T-helper 17 cell (primary cell): Measurements from ENCODE around the gene ADGRA3. TPM values are rescaled to one million over a fixed set of nuclear protein-coding genes. Genes with fewer than 3 reads are reported as not detected.

Experiments used
- ATAC-seq: fragments of 150-1000 bp; cut with Tn5 transposase; 2 replicates; pipeline ENCODE4 v1.10.0; 2021; ENCODE audit warnings: mild to moderate bottlenecking, moderate library complexity
- DNase-seq, 3 donors: peaks; one replicate each; pipeline versions ENCODE4 v3.0.0 to v3.0.0-alpha.2; 2020 to 2021
- H3K9me3 ChIP-seq: one replicate; pipeline ENCODE4 v1.7.0; 2013; ENCODE audit warnings: low read length, mild to moderate bottlenecking; ENCODE audit not compliant: control insufficient read depth, poor library complexity, severe bottlenecking
- H3K27ac Mint-ChIP-seq: one replicate; pipeline ENCODE4 v1.8.0; 2022; ENCODE audit warnings: mild to moderate bottlenecking, moderate library complexity, mixed read lengths
- H3K27me3 Mint-ChIP-seq: one replicate; pipeline ENCODE4 v1.8.0; 2022; ENCODE audit warnings: mixed read lengths
- H3K36me3 Mint-ChIP-seq: one replicate; pipeline ENCODE4 v1.8.0; 2022; ENCODE audit warnings: low read depth, mixed read lengths
- H3K4me1 Mint-ChIP-seq: one replicate; pipeline ENCODE4 v1.8.0; 2022; ENCODE audit warnings: mild to moderate bottlenecking, mixed read lengths
- H3K4me3 Mint-ChIP-seq: one replicate; pipeline ENCODE4 v1.8.0; 2022; ENCODE audit warnings: mild to moderate bottlenecking, moderate library complexity, mixed read lengths
- total RNA-seq, 4 donors: library from RNA in 2 of 4; stranded (reverse) in 2 of 4; gene quantifications; one replicate each; pipeline ENCODE4 v1.2.3 and lab custom pipeline; 2022 to 2026

Gene ADGRA3
- total RNA-seq, 2 donors from 2014 or later = 0.16 to 0.35 TPM

GRCh38 chr4:22466581-22466980 lies 49.3 kb downstream of the ADGRA3 start:
- H3K9me3 ChIP-seq = no peaks in the 10 kb centered on the region
- H3K4me1 Mint-ChIP-seq = no peaks in the 10 kb centered on the region
- no peak overlapping the region for H3K27ac Mint-ChIP-seq
- H3K36me3 Mint-ChIP-seq = no peaks in the 10 kb centered on the region
- ATAC-seq = no peak
- H3K4me3 Mint-ChIP-seq = no peak overlapping the region
- no peak for DNase-seq
- no peaks in the 10 kb centered on the region for H3K27me3 Mint-ChIP-seq

- no peaks in the 10 kb centered on the region for H3K9me3 ChIP-seq
- Mint-ChIP-seq H3K4me3 (no peak overlapping the region), H3K27me3 (no peaks in the 10 kb centered on the region), H3K27ac (no peak overlapping the region), H3K4me1 (no peaks in the 10 kb centered on the region), H3K36me3 (no peaks in the 10 kb centered on the region)
- DNase-seq (no peak), ATAC-seq (no peak)
These were observed 49.9 kb downstream of the ADGRA3 start for GRCh38 chr4:22465996-22466395.

DNA sequence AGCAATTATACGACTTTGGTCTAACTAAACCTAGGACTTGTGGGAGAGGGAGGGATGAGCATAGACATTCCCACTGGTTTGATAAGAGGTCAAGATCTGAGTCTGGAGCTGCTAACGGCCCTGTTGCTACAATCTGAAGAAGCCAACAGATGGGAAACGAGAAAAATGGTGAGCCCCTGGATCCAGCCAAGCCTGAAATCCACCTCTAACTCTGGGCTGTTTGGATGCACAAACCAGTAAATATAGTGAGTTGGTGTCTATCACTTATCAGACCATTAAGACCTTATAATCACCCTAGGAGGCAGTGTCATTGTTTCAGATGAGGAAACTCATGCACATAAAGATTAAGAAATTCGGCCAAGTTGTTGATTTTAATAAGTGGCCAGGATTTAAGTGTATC lies 50.5 kb downstream of the ADGRA3 start:
- Mint-ChIP-seq H3K27ac (no peak overlapping the region), H3K4me1 (no peaks in the 10 kb centered on the region), H3K27me3 (no peaks in the 10 kb centered on the region), H3K36me3 (no peaks in the 10 kb centered on the region), H3K4me3 (no peak overlapping the region)
- no peaks in the 10 kb centered on the region for H3K9me3 ChIP-seq
- DNase-seq = no peak
- ATAC-seq = no peak

GRCh38 chr4:22463179-22463578 lies 52.7 kb downstream of the ADGRA3 start:
- Mint-ChIP-seq H3K27me3 (no peaks in the 10 kb centered on the region), H3K36me3 (no peaks in the 10 kb centered on the region), H3K4me1 (no peaks in the 10 kb centered on the region), H3K4me3 (no peak overlapping the region), H3K27ac (no peak overlapping the region)
- ATAC-seq (no peak), DNase-seq (no peak)
- no peaks in the 10 kb centered on the region for H3K9me3 ChIP-seq

DNA sequence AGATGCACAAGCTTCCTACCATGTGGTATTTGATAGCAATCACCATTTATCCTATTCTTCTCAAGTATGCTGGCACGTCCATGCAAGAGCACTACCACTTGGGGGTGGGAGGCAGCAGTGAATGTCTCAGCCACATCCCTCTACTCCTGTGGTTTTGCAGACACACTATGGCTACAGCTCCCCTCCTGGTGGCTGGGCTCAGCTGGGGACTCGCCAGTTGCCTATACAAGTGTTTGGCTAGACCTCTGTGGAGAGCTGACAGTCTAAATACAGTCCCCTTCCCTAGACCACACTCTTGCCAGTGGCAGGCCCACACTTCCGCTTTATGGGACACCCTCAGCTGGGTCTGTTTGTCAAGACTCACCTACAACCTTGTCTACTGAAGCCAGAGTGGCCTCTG lies 53.2 kb downstream of the ADGRA3 start:
- no peak for ATAC-seq
- H3K4me1 Mint-ChIP-seq = no peaks in the 10 kb centered on the region
- no peak overlapping the region for H3K4me3 Mint-ChIP-seq
- DNase-seq = no peak
- no peaks in the 10 kb centered on the region for H3K27me3 Mint-ChIP-seq
- H3K36me3 Mint-ChIP-seq = no peaks in the 10 kb centered on the region
- H3K9me3 ChIP-seq = no peaks in the 10 kb centered on the region
- H3K27ac Mint-ChIP-seq = no peak overlapping the region

GRCh38 chr4:22460266-22460665 lies 55.6 kb downstream of the ADGRA3 start:
- H3K4me1 Mint-ChIP-seq = no peaks in the 10 kb centered on the region
- H3K4me3 Mint-ChIP-seq = no peak overlapping the region
- no peaks in the 10 kb centered on the region for H3K27me3 Mint-ChIP-seq
- no peaks in the 10 kb centered on the region for H3K9me3 ChIP-seq
- ATAC-seq = no peak
- DNase-seq = no peak
- H3K27ac Mint-ChIP-seq = no peak overlapping the region
- H3K36me3 Mint-ChIP-seq = no peaks in the 10 kb centered on the region

- no peak for ATAC-seq
- no peak for DNase-seq
- Mint-ChIP-seq H3K4me1 (no peaks in the 10 kb centered on the region), H3K27me3 (no peaks in the 10 kb centered on the region), H3K4me3 (no peak overlapping the region), H3K36me3 (no peaks in the 10 kb centered on the region), H3K27ac (no peak overlapping the region)
- H3K9me3 ChIP-seq = no peaks in the 10 kb centered on the region
These were observed 57.8 kb downstream of the ADGRA3 start for GRCh38 chr4:22458098-22458497.

GRCh38 chr4:22457348-22457747 lies 58.5 kb downstream of the ADGRA3 start:
- Mint-ChIP-seq H3K36me3 (no peaks in the 10 kb centered on the region), H3K4me3 (no peak overlapping the region), H3K4me1 (no peaks in the 10 kb centered on the region), H3K27ac (no peak overlapping the region), H3K27me3 (no peaks in the 10 kb centered on the region)
- DNase-seq (no peak), ATAC-seq (no peak)
- H3K9me3 ChIP-seq = no peaks in the 10 kb centered on the region

DNA sequence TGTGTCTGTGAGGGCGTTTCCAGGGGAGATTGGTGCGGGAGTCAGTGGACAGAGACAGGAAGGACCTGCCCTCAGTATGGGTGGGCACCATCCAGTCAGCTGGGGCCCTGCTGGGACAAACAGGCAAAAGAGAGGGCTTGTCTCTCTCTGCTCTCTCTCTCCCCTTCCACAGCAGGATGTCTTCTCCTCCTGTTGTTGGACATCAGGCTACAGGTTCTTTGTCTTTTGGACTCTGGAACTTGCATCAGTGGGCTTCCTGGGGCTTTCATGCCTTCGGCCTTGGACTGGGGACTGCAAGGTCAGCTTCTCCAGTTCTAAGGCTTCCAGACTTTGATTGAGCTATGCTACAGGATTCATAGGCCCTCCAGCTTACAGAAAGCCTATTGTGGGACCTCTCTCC lies 59.6 kb downstream of the ADGRA3 start:
- ATAC-seq (no peak), DNase-seq (no peak)
- no peaks in the 10 kb centered on the region for H3K36me3 Mint-ChIP-seq
- no peaks in the 10 kb centered on the region for H3K9me3 ChIP-seq
- no peak overlapping the region for H3K27ac Mint-ChIP-seq
- H3K4me3 Mint-ChIP-seq = no peak overlapping the region
- no peaks in the 10 kb centered on the region for H3K4me1 Mint-ChIP-seq
- H3K27me3 Mint-ChIP-seq = no peaks in the 10 kb centered on the region

DNA sequence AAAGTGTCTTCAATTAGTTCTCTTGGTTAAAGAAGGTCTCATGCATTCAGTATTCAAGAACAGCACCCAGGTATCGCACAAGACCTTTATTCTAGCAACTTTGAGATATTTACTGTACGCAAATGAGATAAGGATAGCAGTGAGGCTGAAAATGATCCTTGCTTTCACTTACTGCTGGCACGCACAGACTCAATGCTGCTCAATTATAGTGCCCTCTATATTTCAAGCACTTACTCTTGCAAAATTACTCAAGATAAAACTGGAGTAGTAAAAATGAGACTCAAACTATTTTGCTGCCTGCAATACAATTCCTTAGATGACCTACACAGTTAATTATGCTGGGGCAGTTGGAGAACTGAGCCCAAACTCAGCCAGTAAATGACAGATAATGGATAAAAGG lies 60.9 kb downstream of the ADGRA3 start:
- H3K4me3 Mint-ChIP-seq = no peak overlapping the region
- H3K27ac Mint-ChIP-seq = no peak overlapping the region
- H3K9me3 ChIP-seq = no peaks in the 10 kb centered on the region
- H3K36me3 Mint-ChIP-seq = no peaks in the 10 kb centered on the region
- no peaks in the 10 kb centered on the region for H3K4me1 Mint-ChIP-seq
- ATAC-seq = no peak
- no peaks in the 10 kb centered on the region for H3K27me3 Mint-ChIP-seq
- DNase-seq = no peak

GRCh38 chr4:22454216-22454838 lies 61.5 kb downstream of the ADGRA3 start:
- no peaks in the 10 kb centered on the region for H3K9me3 ChIP-seq
- no peaks in the 10 kb centered on the region for H3K27me3 Mint-ChIP-seq
- H3K27ac Mint-ChIP-seq = no peak overlapping the region
- ATAC-seq (no peak), DNase-seq (no peak)
- H3K36me3 Mint-ChIP-seq = no peaks in the 10 kb centered on the region
- no peaks in the 10 kb centered on the region for H3K4me1 Mint-ChIP-seq
- no peak overlapping the region for H3K4me3 Mint-ChIP-seq

GRCh38 chr4:22444813-22445212 lies 71.1 kb downstream of the ADGRA3 start:
- Mint-ChIP-seq H3K27ac (no peak overlapping the region), H3K4me3 (no peak overlapping the region), H3K4me1 (peaks cover 2% of the 10 kb centered on the region), H3K36me3 (peaks cover 3% of the 10 kb centered on the region), H3K27me3 (no peaks in the 10 kb centered on the region)
- no peak for ATAC-seq
- H3K9me3 ChIP-seq = no peaks in the 10 kb centered on the region
- DNase-seq = no peak

DNA sequence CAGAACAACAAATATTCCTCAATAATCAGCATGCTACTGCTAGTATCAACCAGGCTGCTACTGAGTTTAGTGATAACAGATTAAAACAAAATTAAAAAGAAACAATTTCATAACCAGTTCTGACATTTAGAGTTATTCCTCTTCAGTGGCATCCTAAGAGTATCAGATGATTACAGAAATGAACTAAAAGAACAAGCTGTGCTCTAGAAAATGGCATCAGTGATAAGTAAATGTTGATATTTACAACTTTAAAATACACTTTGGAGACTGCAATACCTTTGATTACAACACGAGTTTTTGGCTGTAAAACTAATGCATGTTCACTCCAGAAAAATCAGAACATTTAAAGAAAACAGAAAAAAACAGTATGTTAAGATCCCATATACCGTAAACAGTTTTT lies 72.9 kb downstream of the ADGRA3 start:
- Mint-ChIP-seq H3K36me3 (peaks cover 3% of the 10 kb centered on the region), H3K4me1 (peaks cover 2% of the 10 kb centered on the region), H3K4me3 (no peak overlapping the region), H3K27me3 (no peaks in the 10 kb centered on the region), H3K27ac (no peak overlapping the region)
- no peaks in the 10 kb centered on the region for H3K9me3 ChIP-seq
- ATAC-seq = no peak
- DNase-seq = no peak

DNA sequence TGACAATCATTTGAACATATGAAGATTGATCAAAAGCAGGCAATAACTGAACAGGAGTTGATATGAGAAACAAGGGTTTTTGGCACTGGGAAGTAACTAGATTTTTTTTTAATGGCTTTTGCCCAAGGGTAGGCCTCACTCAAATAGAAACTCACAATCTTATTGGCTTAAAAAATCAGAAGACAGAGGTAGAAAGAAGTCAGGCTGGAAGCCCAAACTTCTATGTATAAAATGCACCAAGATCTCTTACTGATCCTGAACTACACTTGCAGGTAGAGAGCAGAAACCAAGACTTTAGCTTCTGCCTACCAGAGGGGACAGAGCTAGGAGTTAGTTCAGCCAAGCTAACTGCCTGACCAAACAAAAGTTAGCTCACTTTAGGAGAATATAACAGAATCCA lies 74.9 kb downstream of the ADGRA3 start:
- Mint-ChIP-seq H3K36me3 (peaks cover 3% of the 10 kb centered on the region), H3K27ac (no peak overlapping the region)

More for the DNA sequence above, 74.9 kb downstream of the ADGRA3 start:
- Mint-ChIP-seq H3K4me1 (peaks cover 2% of the 10 kb centered on the region), H3K27me3 (no peaks in the 10 kb centered on the region), H3K4me3 (no peak overlapping the region)
- H3K9me3 ChIP-seq = no peaks in the 10 kb centered on the region
- DNase-seq (no peak), ATAC-seq (no peak)
